H9 (cell line): ENCODE measurements around the gene GALNT16. TPM values are rescaled to one million over a fixed set of nuclear protein-coding genes. Genes with fewer than 3 reads are reported as not detected.

Experiments used
- DNase-seq: peaks from one replicate; pipeline ENCODE4 v3.0.0-alpha.2; 2017
- H2AFZ ChIP-seq: one replicate; pipeline ENCODE4 v1.6.1; 2013; ENCODE audit warnings: mild to moderate bottlenecking, low read length, control low read depth, moderate library complexity
- H2AK5ac ChIP-seq: 2 replicates; pipeline ENCODE4 v1.6.1; 2013; ENCODE audit warnings: low read length, control low read depth, mixed read lengths; ENCODE audit not compliant: insufficient read length
- H2BK120ac ChIP-seq: one replicate; pipeline ENCODE4 v1.6.1; 2013; ENCODE audit warnings: low read depth, mild to moderate bottlenecking, low read length, control low read depth, inconsistent platforms; ENCODE audit not compliant: poor library complexity, severe bottlenecking
- H2BK12ac ChIP-seq: 2 replicates; pipeline ENCODE4 v1.6.1; 2013; ENCODE audit warnings: low read length, control low read depth, mixed read lengths, low read depth; ENCODE audit not compliant: insufficient read length
- H2BK15ac ChIP-seq: 2 replicates; pipeline ENCODE4 v1.6.1; 2013; ENCODE audit warnings: low read depth, low read length, control low read depth
- H2BK20ac ChIP-seq: one replicate; pipeline ENCODE4 v1.6.1; 2013; ENCODE audit warnings: low read depth, mild to moderate bottlenecking, low read length, control low read depth, inconsistent platforms; ENCODE audit not compliant: poor library complexity, severe bottlenecking
- H2BK5ac ChIP-seq: 2 replicates; pipeline ENCODE4 v1.6.1; 2013; ENCODE audit warnings: low read length, control low read depth, mixed read lengths; ENCODE audit not compliant: insufficient read length
- H3K14ac ChIP-seq: 2 replicates; pipeline ENCODE4 v1.6.1; 2013; ENCODE audit warnings: low read length, control low read depth; ENCODE audit not compliant: insufficient read depth
- H3K18ac ChIP-seq: 2 replicates; pipeline ENCODE4 v1.6.1; 2013; ENCODE audit warnings: low read depth, mild to moderate bottlenecking, mixed read lengths, low read length, control low read depth; ENCODE audit not compliant: insufficient read length
- H3K23ac ChIP-seq: 2 replicates; pipeline ENCODE4 v1.6.1; 2013; ENCODE audit warnings: low read length, control low read depth, mixed read lengths, low read depth; ENCODE audit not compliant: insufficient read length
- H3K23me2 ChIP-seq: 2 replicates; pipeline ENCODE4 v1.6.1; 2013; ENCODE audit warnings: low read depth, mild to moderate bottlenecking, mixed read lengths, low read length, control low read depth; ENCODE audit not compliant: insufficient read length, poor library complexity, severe bottlenecking
- H3K27ac ChIP-seq: 2 replicates; pipeline ENCODE4 v1.5.1; 2013; ENCODE audit warnings: low read length, control low read depth, mixed read lengths, low read depth; ENCODE audit not compliant: insufficient read length
- H3K27me3 ChIP-seq: 2 replicates; pipeline ENCODE4 v1.6.1; 2013; ENCODE audit warnings: low read length, control low read depth, inconsistent platforms; ENCODE audit not compliant: insufficient read depth
- H3K4ac ChIP-seq: 2 replicates; pipeline ENCODE4 v1.6.1; 2013; ENCODE audit warnings: low read depth, mild to moderate bottlenecking, control low read depth, inconsistent platforms, low read length, moderate library complexity
- H3K4me1 ChIP-seq: 2 replicates; pipeline ENCODE4 v1.6.1; 2013; ENCODE audit warnings: low read length, control low read depth, inconsistent platforms; ENCODE audit not compliant: insufficient read depth
- H3K4me2 ChIP-seq: 2 replicates; pipeline ENCODE4 v1.6.1; 2013; ENCODE audit warnings: low read length, control low read depth, mixed read lengths; ENCODE audit not compliant: insufficient read length, insufficient read depth
- H3K56ac ChIP-seq: 2 replicates; pipeline ENCODE4 v1.6.1; 2013; ENCODE audit warnings: low read depth, mild to moderate bottlenecking, mixed read lengths, low read length, control low read depth; ENCODE audit not compliant: insufficient read length
- H3K79me1 ChIP-seq: 2 replicates; pipeline ENCODE4 v1.6.1; 2013; ENCODE audit warnings: low read depth, mild to moderate bottlenecking, moderate library complexity, low read length, control low read depth, inconsistent platforms; ENCODE audit not compliant: insufficient read depth, poor library complexity, severe bottlenecking
- H3K79me2 ChIP-seq: 2 replicates; pipeline ENCODE4 v1.6.1; 2013; ENCODE audit warnings: low read length, control low read depth, inconsistent platforms; ENCODE audit not compliant: insufficient read depth
- H3K9ac ChIP-seq: 2 replicates; pipeline ENCODE4 v1.6.1; 2013; ENCODE audit warnings: low read length, control low read depth, mixed read lengths; ENCODE audit not compliant: insufficient read length; ENCODE audit errors: extremely low read depth
- H3K9me3 ChIP-seq: one replicate; pipeline ENCODE4 v1.6.1; 2013; ENCODE audit warnings: low read depth, low read length, inconsistent platforms; ENCODE audit not compliant: control insufficient read depth
- H3T11ph ChIP-seq: one replicate; pipeline ENCODE4 v1.6.1; 2013; ENCODE audit warnings: mild to moderate bottlenecking, low read length, control low read depth, inconsistent platforms
- H4K20me1 ChIP-seq: one replicate; pipeline ENCODE4 v1.6.1; 2013; ENCODE audit not compliant: control insufficient read depth, insufficient read length, insufficient read depth
- H4K5ac ChIP-seq: 2 replicates; pipeline ENCODE4 v1.6.1; 2013; ENCODE audit warnings: low read depth, mild to moderate bottlenecking, mixed read lengths, low read length, control low read depth; ENCODE audit not compliant: insufficient read length
- H4K8ac ChIP-seq: replicated peaks from 2 replicates; pipeline ENCODE4 v1.6.1; 2013; ENCODE audit warnings: low read length, control low read depth, mixed read lengths, low read depth; ENCODE audit not compliant: insufficient read length
- H4K91ac ChIP-seq: 2 replicates; pipeline ENCODE4 v1.6.1; 2013; ENCODE audit warnings: low read depth, mild to moderate bottlenecking, moderate library complexity, mixed read lengths, low read length, control low read depth; ENCODE audit not compliant: insufficient read length
- H3K27ac Mint-ChIP-seq, 3 experiments: 2 replicates in 2 of 3; 3 replicates in 1 of 3; pipeline ENCODE4 v1.8.0; 2020 to 2021; ENCODE audit warnings: mixed read lengths in 3 of 3, mild to moderate bottlenecking in 1 of 3, moderate library complexity in 1 of 3
- H3K27me3 Mint-ChIP-seq: 2 replicates; pipeline ENCODE4 v1.8.0; 2021; ENCODE audit warnings: low read depth, mild to moderate bottlenecking, moderate library complexity, mixed read lengths
- H3K36me3 Mint-ChIP-seq, 3 experiments: 2 replicates in 2 of 3; 3 replicates in 1 of 3; pipeline ENCODE4 v1.8.0; 2020 to 2021; ENCODE audit warnings: low read depth in 3 of 3, mixed read lengths in 3 of 3; ENCODE audit not compliant: insufficient read depth in 1 of 3
- H3K4me1 Mint-ChIP-seq, 2 experiments: 2 replicates each; pipeline ENCODE4 v1.8.0; 2020; ENCODE audit warnings: mixed read lengths in 2 of 2
- H3K4me3 Mint-ChIP-seq, 2 experiments: 2 replicates in 1 of 2; 3 replicates in 1 of 2; pipeline ENCODE4 v1.8.0; 2020 to 2021; ENCODE audit warnings: mild to moderate bottlenecking in 2 of 2, mixed read lengths in 2 of 2, moderate library complexity in 1 of 2
- H3K9me3 Mint-ChIP-seq, 2 experiments: 2 replicates in 1 of 2; 3 replicates in 1 of 2; pipeline ENCODE4 v1.8.0; 2020; ENCODE audit warnings: mild to moderate bottlenecking in 2 of 2, mixed read lengths in 2 of 2, moderate library complexity in 1 of 2
- CTCF ChIP-seq: fragments of 200-600 bp; sonication (generic); conservative IDR thresholded peaks from 3 replicates; pipeline ENCODE4 v1.8.0; 2021; ENCODE audit warnings: antibody characterized with exemption, mild to moderate bottlenecking
- WGBS: extraction: QIAGEN DNeasy Blood & Tissue Kit; methylation state at CpG from one replicate; pipeline ENCODE4 v1.1.7; 2013; ENCODE audit warnings: missing lambda C conversion rate, low lambda C conversion rate, mixed read lengths; ENCODE audit not compliant: insufficient read length; ENCODE audit errors: extremely low coverage; 5-methylcytosine and 5-hydroxymethylcytosine counted together
- total RNA-seq: library from RNA; stranded (reverse); gene quantifications from 2 replicates; pipeline ENCODE4 v1.2.1, GENCODE V29; 2021

Gene GALNT16
- total RNA-seq, 1 experiment from 2014 or later = 2.3 TPM

GRCh38 chr14:69269381-69269780, 9.4 kb downstream of the GALNT16 start:
- Histone ChIP-seq H3K23me2 (no peaks in the 10 kb centered on the region), H4K5ac (no peak overlapping the region), H3K14ac (no peak overlapping the region), H2BK12ac (no peak overlapping the region), H3T11ph (no peak overlapping the region), H3K4me1 (no peaks in the 10 kb centered on the region), H2BK15ac (no peak overlapping the region), H3K27ac (no peak overlapping the region), H3K79me2 (no peaks in the 10 kb centered on the region), H4K91ac (no peak overlapping the region), H4K20me1 (no peaks in the 10 kb centered on the region), H2AFZ (no peak overlapping the region), H3K4ac (no peak overlapping the region), H2BK20ac (no peak overlapping the region), H3K9ac (no peak overlapping the region), H3K4me2 (no peak overlapping the region), H3K23ac (no peak overlapping the region), H4K8ac (no peak overlapping the region), H2BK120ac (no peak overlapping the region), H3K56ac (no peak overlapping the region), H2AK5ac (no peak overlapping the region), H3K9me3 (no peaks in the 10 kb centered on the region), H3K79me1 (no peaks in the 10 kb centered on the region), H3K18ac (no peak overlapping the region), H2BK5ac (no peak overlapping the region), H3K27me3 (0 out of 2 replicates have a peak, but pooled peaks cover 2% of the 10 kb centered on the region)
- H3K4me3 Mint-ChIP-seq = no peak overlapping the region
- WGBS = 100% methylated on average over 1 of the region's 1 CpG
- peaks cover 8% of the 10 kb centered on the region for H3K27me3 Mint-ChIP-seq
- no peak for TF ChIP-seq CTCF
- H3K4me1 Mint-ChIP-seq = peaks cover 0 to 4% of the 10 kb centered on the region in 2 experiments; a peak in 2 of 4 replicates
- H3K36me3 Mint-ChIP-seq = no peaks in the 10 kb centered on the region
- no peak overlapping the region for H3K27ac Mint-ChIP-seq
- DNase-seq = no peak
- no peaks in the 10 kb centered on the region for H3K9me3 Mint-ChIP-seq
